ENCODE results near the gene JAM2.

JAM2 gene

GRCh38 chr21:25756190-25756932 lies 117.3 kb downstream of the JAM2 start:
- DNase-seq (ENCODE audit: low spot score): no peak
- no peak for TF ChIP-seq CTCF (IDR thresholded peaks at IDR 0.05; ENCODE audit: borderline replicate concordance, control extremely low read depth, extremely low read depth, insufficient read depth, missing control alignments)
- in situ Hi-C loops (cut with MboI; ENCODE audit: low sequenced_read_pairs, unreplicated experiment): no loop called here

GRCh38 chr21:25757531-25757930 lies 118.5 kb downstream of the JAM2 start:
- no peak for DNase-seq (ENCODE audit: low spot score)
- TF ChIP-seq CTCF (IDR thresholded peaks at IDR 0.05; ENCODE audit: borderline replicate concordance, control extremely low read depth, extremely low read depth, insufficient read depth, missing control alignments): no peak
- in situ Hi-C loops (cut with MboI; ENCODE audit: low sequenced_read_pairs, unreplicated experiment): no loop called here

GRCh38 chr21:25759573-25759972 lies 120.5 kb downstream of the JAM2 start:
- no peak for TF ChIP-seq CTCF (IDR thresholded peaks at IDR 0.05; ENCODE audit: borderline replicate concordance, control extremely low read depth, extremely low read depth, insufficient read depth, missing control alignments)
- DNase-seq (ENCODE audit: low spot score): no peak
- in situ Hi-C loops (cut with MboI; ENCODE audit: low sequenced_read_pairs, unreplicated experiment): no loop called here

GRCh38 chr21:25760061-25760460 lies 121.0 kb downstream of the JAM2 start:
- in situ Hi-C loops (cut with MboI; ENCODE audit: low sequenced_read_pairs, unreplicated experiment): no loop called here
- no peak for TF ChIP-seq CTCF (IDR thresholded peaks at IDR 0.05; ENCODE audit: borderline replicate concordance, control extremely low read depth, extremely low read depth, insufficient read depth, missing control alignments)
- no peak for DNase-seq (ENCODE audit: low spot score)

- no peak for DNase-seq (ENCODE audit: low spot score)
- in situ Hi-C loops (cut with MboI; ENCODE audit: low sequenced_read_pairs, unreplicated experiment): no loop called here
- no peak for TF ChIP-seq CTCF (IDR thresholded peaks at IDR 0.05; ENCODE audit: borderline replicate concordance, control extremely low read depth, extremely low read depth, insufficient read depth, missing control alignments)
Observed at GRCh38 chr21:25760677-25761076, 121.6 kb downstream of the JAM2 start.

GRCh38 chr21:25764065-25764464 lies 125.0 kb downstream of the JAM2 start:
- in situ Hi-C loops (cut with MboI; ENCODE audit: low sequenced_read_pairs, unreplicated experiment): no loop called here
- TF ChIP-seq CTCF (IDR thresholded peaks at IDR 0.05; ENCODE audit: borderline replicate concordance, control extremely low read depth, extremely low read depth, insufficient read depth, missing control alignments): no peak
- no peak for DNase-seq (ENCODE audit: low spot score)
